MCF 10A (cell line): ENCODE data around the gene PPM1G. TPM values are rescaled to one million over a fixed set of nuclear protein-coding genes. Genes with fewer than 3 reads are reported as not detected.
A peak's percentile ranks its signal among the peaks of the same experiment; 100 is the strongest.
"Not testable (repeated sequence)": the region's sequence is repeated elsewhere in the genome, so short reads cannot be mapped to it uniquely, and the experiment has no call there.

Source experiments
- BruUV-seq: library from RNA; stranded (reverse); fragments of 400-500 nt; replicated peaks from 2 replicates; lab custom pipeline; 2021; lab: Mats Ljungman, UMichigan
- CTCF ChIA-PET: fragments of 300-600 bp; sonication (Branson Sonifier 250); formaldehyde crosslinking; extraction: SDS; loops from one replicate; lab custom pipeline; 2021; ENCODE audit warnings: antibody characterized with exemption, inconsistent platforms; lab: Yijun Ruan, JAX
- POLR2A ChIA-PET: fragments of 300-600, 350-650 bp; sonication (Branson Sonifier 250); formaldehyde crosslinking; extraction: SDS; loops from one replicate; lab custom pipeline; 2020; ENCODE audit warnings: antibody characterized with exemption, inconsistent platforms; lab: Yijun Ruan, JAX
- DNase-seq: peaks from one replicate; pipeline ENCODE4 v3.0.0-alpha.2; 2018; ENCODE audit not compliant: unreplicated experiment
- H3K27ac Mint-ChIP-seq: one replicate; pipeline ENCODE4 v1.8.0; 2022; ENCODE audit warnings: mild to moderate bottlenecking, low read depth, mixed read lengths; ENCODE audit not compliant: unreplicated experiment
- H3K27me3 Mint-ChIP-seq: one replicate; pipeline ENCODE4 v1.8.0; 2022; ENCODE audit warnings: mixed read lengths; ENCODE audit not compliant: insufficient read depth, unreplicated experiment
- H3K36me3 Mint-ChIP-seq: one replicate; pipeline ENCODE4 v1.8.0; 2022; ENCODE audit warnings: mild to moderate bottlenecking, moderate library complexity, mixed read lengths; ENCODE audit not compliant: insufficient read depth, unreplicated experiment
- H3K4me1 Mint-ChIP-seq: one replicate; pipeline ENCODE4 v1.8.0; 2022; ENCODE audit warnings: mixed read lengths; ENCODE audit not compliant: insufficient read depth, unreplicated experiment
- H3K4me3 Mint-ChIP-seq: one replicate; pipeline ENCODE4 v1.8.0; 2022; ENCODE audit warnings: mild to moderate bottlenecking, moderate library complexity, mixed read lengths; ENCODE audit not compliant: unreplicated experiment
- H3K9me3 Mint-ChIP-seq: one replicate; pipeline ENCODE4 v1.8.0; 2022; ENCODE audit warnings: mixed read lengths; ENCODE audit not compliant: unreplicated experiment
- intact Hi-C: fragments of 100-400 bp; cut with micrococcal nuclease; formaldehyde crosslinking; loops from 2 replicates; pipeline ENCODE4 v1.14.1; 2022
- total RNA-seq: library from RNA; stranded (reverse); gene quantifications from 2 replicates; pipeline ENCODE4 v1.2.3, GENCODE V29; 2022
- TF ChIP-seq, protein P1 (sequence below): fragments of 200-600 bp; IDR thresholded peaks from one replicate; pipeline ENCODE4 v1.8.0; 2022; ENCODE audit warnings: antibody characterized with exemption, mild to moderate bottlenecking; ENCODE audit not compliant: unreplicated experiment

PPM1G gene
- total RNA-seq, 1 experiment from 2014 or later = 123 TPM

- Mint-ChIP-seq H3K27me3 (no peaks in the 10 kb centered on the region), H3K27ac (peak within 1 kb of the TSS; percentile 94), H3K36me3 (peaks cover 42% of the 10 kb centered on the region), H3K9me3 (no peaks in the 10 kb centered on the region), H3K4me3 (peak within 1 kb of the TSS; percentile 94), H3K4me1 (peaks cover 15% of the 10 kb centered on the region)
- BruUV-seq = no TSS peak
- intact Hi-C loops = loop anchor here (1.0 to 5.0 kb wide), 3 partner anchors 19 to 199 kb away; partner anchors contain the start of genes CCDC121, GPN1, PPM1G and ZNF512
- TF ChIP-seq, protein P1, sequence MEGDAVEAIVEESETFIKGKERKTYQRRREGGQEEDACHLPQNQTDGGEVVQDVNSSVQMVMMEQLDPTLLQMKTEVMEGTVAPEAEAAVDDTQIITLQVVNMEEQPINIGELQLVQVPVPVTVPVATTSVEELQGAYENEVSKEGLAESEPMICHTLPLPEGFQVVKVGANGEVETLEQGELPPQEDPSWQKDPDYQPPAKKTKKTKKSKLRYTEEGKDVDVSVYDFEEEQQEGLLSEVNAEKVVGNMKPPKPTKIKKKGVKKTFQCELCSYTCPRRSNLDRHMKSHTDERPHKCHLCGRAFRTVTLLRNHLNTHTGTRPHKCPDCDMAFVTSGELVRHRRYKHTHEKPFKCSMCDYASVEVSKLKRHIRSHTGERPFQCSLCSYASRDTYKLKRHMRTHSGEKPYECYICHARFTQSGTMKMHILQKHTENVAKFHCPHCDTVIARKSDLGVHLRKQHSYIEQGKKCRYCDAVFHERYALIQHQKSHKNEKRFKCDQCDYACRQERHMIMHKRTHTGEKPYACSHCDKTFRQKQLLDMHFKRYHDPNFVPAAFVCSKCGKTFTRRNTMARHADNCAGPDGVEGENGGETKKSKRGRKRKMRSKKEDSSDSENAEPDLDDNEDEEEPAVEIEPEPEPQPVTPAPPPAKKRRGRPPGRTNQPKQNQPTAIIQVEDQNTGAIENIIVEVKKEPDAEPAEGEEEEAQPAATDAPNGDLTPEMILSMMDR = no peak
- peak; percentile 87 for DNase-seq
- ChIA-PET POLR2A (interaction anchor here (0.6 to 7.3 kb wide), 23 partner anchors 8 to 543 kb away, joined by 3 to 205 read pairs (median 4); partner anchors contain the start of genes CCDC121, GPN1, GTF3C2 and PPM1G), CTCF (interaction anchor here (1.1 to 2.7 kb wide), 4 partner anchors 15 to 254 kb away, joined by 3 to 18 read pairs (median 6); partner anchors contain the start of gene PPM1G)
These were observed 19.0 kb upstream of the PPM1G start, which contains the start of gene NRBP1 for GRCh38 chr2:27428213-27428977. TSS of gene NRBP1 (plus strand) at chr2:27428631. CDS start at chr2:27433274, 4,643 bp downstream.

- ChIA-PET CTCF (interaction anchor here (0.6 to 2.0 kb wide), 4 partner anchors 14 to 255 kb away, joined by 3 to 8 read pairs (median 3); no protein-coding TSS in a partner anchor), POLR2A (interaction anchor here (0.7 to 7.3 kb wide), 16 partner anchors 8 to 200 kb away, joined by 3 to 205 read pairs (median 9); partner anchors contain the start of genes CCDC121, GPN1, GTF3C2 and PPM1G)
- BruUV-seq = no TSS peak
- DNase-seq = no peak
- TF ChIP-seq, protein P1 = no peak
- Mint-ChIP-seq H3K9me3 (no peaks in the 10 kb centered on the region), H3K36me3 (peaks cover 36% of the 10 kb centered on the region), H3K27me3 (no peaks in the 10 kb centered on the region), H3K4me1 (peaks cover 11% of the 10 kb centered on the region), H3K27ac (peak overlapping the region; percentile 94), H3K4me3 (peak overlapping the region; percentile 94)
- intact Hi-C loops = loop anchor here (1.0 to 5.0 kb wide), 3 partner anchors 19 to 199 kb away; partner anchors contain the start of genes CCDC121, GPN1, PPM1G and ZNF512
These were observed 18.4 kb upstream of the PPM1G start for GRCh38 chr2:27427863-27428212.

DNA sequence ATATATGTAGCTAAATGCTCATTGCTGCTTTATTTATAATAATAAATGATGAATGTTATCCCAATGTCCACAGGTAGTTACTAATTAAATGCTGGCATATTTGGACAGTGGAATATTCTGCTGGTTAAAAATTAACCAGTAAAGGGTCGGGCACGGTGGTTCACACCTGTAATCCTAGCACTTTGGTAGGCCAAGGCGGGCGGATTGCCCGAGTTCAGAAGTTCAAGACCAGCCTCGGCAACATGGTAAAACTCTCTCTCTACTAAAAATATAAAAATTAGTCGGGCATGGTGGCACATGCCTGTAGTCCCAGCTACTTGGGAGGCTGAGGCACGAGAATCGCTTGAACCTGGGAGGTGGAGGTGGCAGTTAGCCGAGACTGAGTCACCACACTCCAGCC lies 15.6 kb upstream of the PPM1G start:
- H3K36me3 Mint-ChIP-seq = peaks cover 21% of the 10 kb centered on the region
- POLR2A ChIA-PET = interaction anchor here (2.5 kb wide), 1 partner anchor 16 kb away, joined by 22 read pairs; the partner anchor contains the start of gene PPM1G
- not testable (repeated sequence) for H3K27me3 Mint-ChIP-seq, H3K27ac Mint-ChIP-seq, DNase-seq, H3K9me3 Mint-ChIP-seq, H3K4me1 Mint-ChIP-seq, BruUV-seq, H3K4me3 Mint-ChIP-seq
- CTCF ChIA-PET = interaction anchor here (0.6 kb wide), 1 partner anchor 21 kb away, joined by 3 read pairs; no protein-coding TSS in a partner anchor
- intact Hi-C loops = loop anchor here (5.0 kb wide), 1 partner anchor 202 kb away; the partner anchor contains the start of genes CCDC121 and GPN1

GRCh38 chr2:27422958-27423357 lies 13.6 kb upstream of the PPM1G start:
- Mint-ChIP-seq H3K4me3 (no peak overlapping the region), H3K9me3 (no peaks in the 10 kb centered on the region), H3K4me1 (no peaks in the 10 kb centered on the region), H3K27ac (no peak overlapping the region), H3K27me3 (no peaks in the 10 kb centered on the region), H3K36me3 (peaks cover 4% of the 10 kb centered on the region)
- POLR2A ChIA-PET = interaction anchor here (2.5 kb wide), 1 partner anchor 14 kb away, joined by 22 read pairs; the partner anchor contains the start of gene PPM1G
- CTCF ChIA-PET = interaction anchor here (0.7 kb wide), 1 partner anchor 261 kb away, joined by 4 read pairs; no protein-coding TSS in a partner anchor
- no TSS peak for BruUV-seq
- intact Hi-C loops = no loop called here
- DNase-seq = no peak
- TF ChIP-seq, protein P1 = no peak
